Measurements from ENCODE around the gene CHSY1. TPM values are rescaled to one million over a fixed set of nuclear protein-coding genes. Genes with fewer than 3 reads are reported as not detected.

The CHSY1 gene
- total RNA-seq, 2 experiments from 2014 or later, result 5.8 to 6.7 TPM

DNA sequence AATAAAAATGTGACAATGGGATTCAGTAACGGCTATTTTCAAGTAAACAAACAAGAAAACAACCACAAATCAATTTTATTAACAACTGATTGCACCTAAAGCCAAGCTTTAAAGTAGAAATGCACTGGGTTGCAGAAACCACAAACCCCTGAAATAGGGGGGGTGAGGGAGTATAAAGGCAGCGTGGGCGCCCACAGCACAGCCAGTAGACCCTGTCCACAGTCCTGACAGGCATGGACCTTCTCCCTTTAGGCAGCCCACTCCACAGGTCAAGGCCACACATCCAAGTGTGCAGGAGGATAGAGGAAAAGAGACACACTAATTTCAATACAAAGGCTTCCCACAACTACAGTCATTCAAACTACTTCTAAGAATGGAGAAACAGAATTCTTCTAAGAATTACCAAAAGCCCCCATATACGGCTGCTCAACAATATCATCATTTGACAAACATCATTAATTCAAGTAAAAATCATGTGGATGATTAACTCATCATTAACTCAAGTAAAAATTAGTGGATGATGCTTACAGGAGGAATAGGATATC, 48.7 kb downstream of the CHSY1 start:
- Mint-ChIP-seq H3K27me3 (no peaks in the 10 kb centered on the region), H3K27ac (no peak overlapping the region), H3K9me3 (no peaks in the 10 kb centered on the region), H3K4me1 (ENCODE audit: low read depth) (peaks cover 83% of the 10 kb centered on the region), H3K4me3 (peak overlapping the region; percentile 9), H3K36me3 (ENCODE audit: low read depth) (no peaks in the 10 kb centered on the region)
- intact Hi-C loops (cut with DNase I, micrococcal nuclease), result no loop called here
- no peaks in the 10 kb centered on the region for H3K9me3 ChIP-seq (ENCODE audit: control insufficient read depth in 1 of 2, insufficient read depth in 1 of 2, low read length in 2 of 2)
- ChIA-PET CTCF (no interaction called here), POLR2A (no interaction called here)
- no peaks in the 10 kb centered on the region for H3K36me3 ChIP-seq (ENCODE audit: insufficient read depth, low read length)
- DNase-seq, result no peak
- TF ChIP-seq, protein P1, sequence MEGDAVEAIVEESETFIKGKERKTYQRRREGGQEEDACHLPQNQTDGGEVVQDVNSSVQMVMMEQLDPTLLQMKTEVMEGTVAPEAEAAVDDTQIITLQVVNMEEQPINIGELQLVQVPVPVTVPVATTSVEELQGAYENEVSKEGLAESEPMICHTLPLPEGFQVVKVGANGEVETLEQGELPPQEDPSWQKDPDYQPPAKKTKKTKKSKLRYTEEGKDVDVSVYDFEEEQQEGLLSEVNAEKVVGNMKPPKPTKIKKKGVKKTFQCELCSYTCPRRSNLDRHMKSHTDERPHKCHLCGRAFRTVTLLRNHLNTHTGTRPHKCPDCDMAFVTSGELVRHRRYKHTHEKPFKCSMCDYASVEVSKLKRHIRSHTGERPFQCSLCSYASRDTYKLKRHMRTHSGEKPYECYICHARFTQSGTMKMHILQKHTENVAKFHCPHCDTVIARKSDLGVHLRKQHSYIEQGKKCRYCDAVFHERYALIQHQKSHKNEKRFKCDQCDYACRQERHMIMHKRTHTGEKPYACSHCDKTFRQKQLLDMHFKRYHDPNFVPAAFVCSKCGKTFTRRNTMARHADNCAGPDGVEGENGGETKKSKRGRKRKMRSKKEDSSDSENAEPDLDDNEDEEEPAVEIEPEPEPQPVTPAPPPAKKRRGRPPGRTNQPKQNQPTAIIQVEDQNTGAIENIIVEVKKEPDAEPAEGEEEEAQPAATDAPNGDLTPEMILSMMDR (IDR thresholded peaks at IDR 0.05), result no peak
- no peak for ATAC-seq (ENCODE audit: poor library complexity)
- H3K27ac ChIP-seq (ENCODE audit: low read depth in 1 of 2, low read length in 2 of 2), result no peak overlapping the region
- no peaks in the 10 kb centered on the region for H3K27me3 ChIP-seq (ENCODE audit: control insufficient read depth in 1 of 2, insufficient read depth in 2 of 2, low read length in 2 of 2)
- no peak overlapping the region for H3K4me3 ChIP-seq (ENCODE audit: low read length)
- peaks cover 37% of the 10 kb centered on the region for H3K4me1 ChIP-seq (ENCODE audit: insufficient read depth, low read length)

DNA sequence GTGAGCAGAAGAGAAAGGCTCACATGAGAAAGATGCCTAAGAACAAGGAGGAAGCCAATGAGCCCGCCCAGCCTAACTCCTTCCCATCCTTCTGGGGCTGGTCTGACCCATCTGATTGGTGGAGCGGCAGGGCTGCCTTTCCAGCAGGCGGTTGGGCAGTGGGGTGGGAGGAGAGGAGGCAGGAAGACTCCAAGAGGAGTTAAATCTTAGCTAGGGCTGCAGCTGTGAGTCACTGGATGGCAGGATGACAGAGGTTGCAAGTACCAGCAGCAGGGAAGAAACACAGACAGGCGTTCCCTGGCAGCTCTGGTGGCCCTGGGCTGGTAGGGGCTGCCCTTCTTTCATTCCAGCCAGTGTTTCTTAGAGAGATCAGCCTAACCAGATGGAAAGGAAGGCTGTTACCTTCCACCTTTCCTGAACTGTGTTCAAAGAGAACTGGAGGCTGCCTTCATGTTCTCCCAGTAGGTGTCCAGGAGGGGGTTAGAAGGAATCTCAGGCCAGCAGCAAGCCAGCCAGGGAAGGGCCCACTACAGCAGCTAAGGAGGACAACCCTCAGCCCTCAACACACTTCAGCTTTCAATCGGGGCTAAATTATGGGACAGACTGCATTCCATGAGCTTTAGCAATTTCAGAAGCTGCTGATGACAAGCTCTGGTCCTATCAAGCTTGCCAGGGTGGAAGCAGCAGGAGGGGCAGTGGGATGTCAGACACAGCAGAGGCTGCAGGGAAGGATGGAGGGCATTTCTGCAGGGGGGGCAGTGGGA, 50.3 kb downstream of the CHSY1 start:
- TF ChIP-seq, protein P1 (IDR thresholded peaks at IDR 0.05), result no peak
- no peak for ATAC-seq (ENCODE audit: poor library complexity)
- no peak overlapping the region for H3K27ac ChIP-seq (ENCODE audit: low read depth in 1 of 2, low read length in 2 of 2)
- no peaks in the 10 kb centered on the region for H3K36me3 ChIP-seq (ENCODE audit: insufficient read depth, low read length)
- POLR2A ChIA-PET, result no interaction called here
- no peaks in the 10 kb centered on the region for H3K9me3 ChIP-seq (ENCODE audit: control insufficient read depth in 1 of 2, insufficient read depth in 1 of 2, low read length in 2 of 2)
- H3K4me3 Mint-ChIP-seq, result no peak overlapping the region
- no peaks in the 10 kb centered on the region for H3K9me3 Mint-ChIP-seq
- H3K36me3 Mint-ChIP-seq (ENCODE audit: low read depth), result no peaks in the 10 kb centered on the region
- no peaks in the 10 kb centered on the region for H3K27me3 Mint-ChIP-seq
- H3K27me3 ChIP-seq (ENCODE audit: control insufficient read depth in 1 of 2, insufficient read depth in 2 of 2, low read length in 2 of 2), result no peaks in the 10 kb centered on the region
- peak in 3 of 14 experiments; percentile 37 to 56 (median 46) for DNase-seq
- peaks cover 40% of the 10 kb centered on the region for H3K4me1 ChIP-seq (ENCODE audit: insufficient read depth, low read length)
- intact Hi-C loops (cut with DNase I, micrococcal nuclease), result no loop called here
- H3K4me1 Mint-ChIP-seq (ENCODE audit: low read depth), result peaks cover 75% of the 10 kb centered on the region
- CTCF ChIA-PET, result no interaction called here
- H3K4me3 ChIP-seq (ENCODE audit: low read length), result no peak overlapping the region
- no peak overlapping the region for H3K27ac Mint-ChIP-seq

DNA sequence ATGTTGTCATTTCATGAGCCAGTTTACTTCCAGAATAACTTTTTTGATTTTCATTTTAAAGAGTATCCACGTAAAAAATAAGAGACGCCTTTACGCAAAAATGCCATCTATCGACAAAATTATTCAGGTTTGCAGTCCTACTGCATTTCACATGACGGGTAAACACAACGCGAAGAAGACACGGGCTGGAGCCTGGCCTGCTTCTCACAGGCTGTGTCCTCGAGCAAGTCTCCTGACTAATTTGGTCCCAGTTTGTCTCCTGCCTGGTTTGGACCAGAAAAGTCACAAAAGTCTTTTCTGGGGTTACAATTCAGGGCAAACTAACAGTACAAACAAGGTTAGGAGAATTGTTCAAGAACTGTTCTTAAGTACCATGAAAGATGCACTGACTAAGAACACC, 51.7 kb downstream of the CHSY1 start:
- ChIA-PET POLR2A (no interaction called here), CTCF (no interaction called here)
- no peak for ATAC-seq (ENCODE audit: poor library complexity)
- Histone ChIP-seq H3K4me1 (ENCODE audit: insufficient read depth, low read length) (peaks cover 38% of the 10 kb centered on the region), H3K27ac (ENCODE audit: low read depth in 1 of 2, low read length in 2 of 2) (no peak overlapping the region), H3K4me3 (ENCODE audit: low read length) (no peak overlapping the region), H3K27me3 (ENCODE audit: control insufficient read depth in 1 of 2, insufficient read depth in 2 of 2, low read length in 2 of 2) (no peaks in the 10 kb centered on the region), H3K9me3 (ENCODE audit: control insufficient read depth in 1 of 2, insufficient read depth in 1 of 2, low read length in 2 of 2) (no peaks in the 10 kb centered on the region), H3K36me3 (ENCODE audit: insufficient read depth, low read length) (no peaks in the 10 kb centered on the region)
- intact Hi-C loops (cut with DNase I, micrococcal nuclease), result no loop called here
- Mint-ChIP-seq H3K9me3 (no peaks in the 10 kb centered on the region), H3K4me1 (ENCODE audit: low read depth) (peaks cover 68% of the 10 kb centered on the region), H3K4me3 (peak overlapping the region; percentile 28), H3K27ac (peak overlapping the region; percentile 10), H3K36me3 (ENCODE audit: low read depth) (no peaks in the 10 kb centered on the region), H3K27me3 (no peaks in the 10 kb centered on the region)
- no peak for DNase-seq
- TF ChIP-seq, protein P1 (IDR thresholded peaks at IDR 0.05), result no peak
